ENCODE measurements around the gene RRP36. TPM values are rescaled to one million over a fixed set of nuclear protein-coding genes. Genes with fewer than 3 reads are reported as not detected.
A peak's percentile ranks its signal among the peaks of the same experiment; 100 is the strongest.

RRP36 gene
- total and polyA plus RNA-seq, 4 experiments from 2014 or later, result 56.5 to 77.0 (median 62.1) TPM

- H3K4me3 ChIP-seq (ENCODE audit: low read length in 2 of 2), result peak overlapping the region in 1 of 2 donors; percentile 28
- Mint-ChIP-seq H3K27me3 (no peaks in the 10 kb centered on the region), H3K4me3 (peak overlapping the region; percentile 88 to 98 (median 90)), H3K27ac (peak overlapping the region; percentile 29 to 88 (median 81)), H3K36me3 (peaks cover 32 to 44% of the 10 kb centered on the region in 2 donors), H3K9me3 (peaks cover 0 to 1% (median 0%) of the 10 kb centered on the region in 8 donors), H3K4me1 (peaks cover 17 to 65% (median 36%) of the 10 kb centered on the region in 4 donors)
- peak overlapping the region; percentile 68 for H3K27ac ChIP-seq (ENCODE audit: low read depth, low read length)
- no peaks in the 10 kb centered on the region for H3K9me3 ChIP-seq (ENCODE audit: control insufficient read depth in 1 of 2, low read length in 2 of 2)
- ChIA-PET POLR2A (ENCODE audit: partially characterized antibody) (interaction anchor here (0.7 to 4.6 kb wide), 11 partner anchors 9 to 142 kb away, joined by 3 to 40 read pairs (median 6); partner anchors contain the start of genes CNPY3, CUL7, KLC4 and MRPL2), CTCF (ENCODE audit: partially characterized antibody) (interaction anchor here (0.6 to 1.4 kb wide), 4 partner anchors 17 to 123 kb away, joined by 3 to 6 read pairs (median 3); partner anchors contain the start of gene CUL7)
- peaks cover 27% of the 10 kb centered on the region for H3K36me3 ChIP-seq (ENCODE audit: insufficient read depth, low read length)
- DNase-seq, result no peak
- intact Hi-C loops (cut with micrococcal nuclease), result loop anchor here (1.0 kb wide), 2 partner anchors 8 to 38 kb away; partner anchors contain the start of genes KLC4, MEA1 and MRPL2
- no peaks in the 10 kb centered on the region for H3K27me3 ChIP-seq (ENCODE audit: insufficient read depth, low read length)
- H3K4me1 ChIP-seq (ENCODE audit: insufficient read depth, low read length), result peaks cover 48% of the 10 kb centered on the region
Measured at GRCh38 chr6:43020847-43021246, 576 bp upstream of the RRP36 start.

DNA sequence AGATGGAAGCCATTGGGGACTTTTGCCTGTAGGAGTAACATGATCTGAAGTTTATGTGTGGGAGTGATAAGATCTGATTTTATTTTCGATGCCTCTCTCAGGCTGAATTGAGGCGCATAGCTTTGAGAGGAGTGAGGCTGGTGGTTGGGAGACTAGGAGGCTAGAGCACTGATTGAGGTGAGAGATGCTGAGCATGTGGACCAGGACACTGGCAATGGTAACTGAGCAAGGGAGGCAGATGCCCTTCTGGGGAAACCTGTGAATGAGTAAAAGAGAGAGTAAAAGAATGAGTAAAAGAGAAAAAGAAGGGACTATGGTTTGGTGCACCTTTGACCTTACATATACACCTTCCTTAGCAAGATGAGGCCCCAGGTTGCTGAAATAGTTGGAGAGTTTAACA lies 3.0 kb downstream of the RRP36 start:
- H3K9me3 ChIP-seq (ENCODE audit: control insufficient read depth in 1 of 2, low read length in 2 of 2), result no peaks in the 10 kb centered on the region
- peaks cover 51% of the 10 kb centered on the region for H3K36me3 ChIP-seq (ENCODE audit: insufficient read depth, low read length)
- no peak overlapping the region for H3K27ac ChIP-seq (ENCODE audit: low read depth, low read length)
- peaks cover 30 to 46% of the 10 kb centered on the region in 2 donors for H3K36me3 Mint-ChIP-seq
- POLR2A ChIA-PET (ENCODE audit: partially characterized antibody), result interaction anchor here (1.0 to 4.6 kb wide), 4 partner anchors 11 to 95 kb away, joined by 5 to 40 read pairs (median 20); partner anchors contain the start of genes CNPY3, CUL7, KLHDC3 and MEA1
- no peaks in the 10 kb centered on the region for H3K27me3 Mint-ChIP-seq
- peak overlapping the region in 6 of 7 donors; percentile 1 to 90 (median 76) for H3K27ac Mint-ChIP-seq
- peaks cover 0 to 1% (median 0%) of the 10 kb centered on the region in 8 donors for H3K9me3 Mint-ChIP-seq
- H3K4me3 ChIP-seq (ENCODE audit: low read length in 2 of 2), result no peak overlapping the region
- intact Hi-C loops (cut with micrococcal nuclease), result no loop called here
- H3K27me3 ChIP-seq (ENCODE audit: insufficient read depth, low read length), result no peaks in the 10 kb centered on the region
- H3K4me1 ChIP-seq (ENCODE audit: insufficient read depth, low read length), result peaks cover 29% of the 10 kb centered on the region
- peaks cover 9 to 33% (median 21%) of the 10 kb centered on the region in 4 donors for H3K4me1 Mint-ChIP-seq
- peak overlapping the region in 3 of 8 donors; percentile 8 to 48 (median 9) for H3K4me3 Mint-ChIP-seq
- CTCF ChIA-PET (ENCODE audit: partially characterized antibody), result interaction anchor here (0.8 to 1.0 kb wide), 2 partner anchors 10 kb away, joined by 3 read pairs; partner anchors contain the start of genes KLHDC3 and MEA1
- no peak for DNase-seq

DNA sequence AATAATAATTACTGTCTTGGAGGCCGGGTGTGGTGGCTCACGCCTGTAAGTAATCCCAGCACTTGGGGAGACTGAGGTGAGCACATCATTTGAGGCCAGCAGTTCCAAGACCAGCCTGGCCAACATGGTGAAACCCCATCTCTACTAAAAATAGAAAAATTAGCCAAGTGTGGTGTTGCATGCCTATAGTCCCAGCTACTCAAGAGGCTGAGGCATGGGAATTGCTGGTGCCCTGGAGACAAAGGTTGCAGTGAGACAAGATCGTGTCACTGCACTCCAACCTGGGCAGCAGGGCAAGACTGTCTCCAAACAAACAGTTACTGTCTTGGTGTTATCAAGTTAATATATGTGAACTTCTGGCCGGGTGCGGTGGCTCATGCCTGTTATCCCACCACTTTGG lies 4.9 kb downstream of the RRP36 start:
- intact Hi-C loops (cut with micrococcal nuclease), result no loop called here
- H3K4me1 ChIP-seq (ENCODE audit: insufficient read depth, low read length), result peaks cover 21% of the 10 kb centered on the region
- no peak for DNase-seq
- H3K4me1 Mint-ChIP-seq, result peaks cover 5 to 22% (median 17%) of the 10 kb centered on the region in 4 donors
- no peaks in the 10 kb centered on the region for H3K9me3 ChIP-seq (ENCODE audit: control insufficient read depth in 1 of 2, low read length in 2 of 2)
- H3K27ac ChIP-seq (ENCODE audit: low read depth, low read length), result no peak overlapping the region
- ChIA-PET POLR2A (ENCODE audit: partially characterized antibody) (no interaction called here), CTCF (ENCODE audit: partially characterized antibody) (no interaction called here)
- H3K4me3 Mint-ChIP-seq, result no peak overlapping the region
- peaks cover 36 to 47% of the 10 kb centered on the region in 2 donors for H3K36me3 Mint-ChIP-seq
- no peak overlapping the region for H3K4me3 ChIP-seq (ENCODE audit: low read length in 2 of 2)
- H3K27me3 Mint-ChIP-seq, result no peaks in the 10 kb centered on the region
- H3K9me3 Mint-ChIP-seq, result peaks cover 0 to 1% (median 0%) of the 10 kb centered on the region in 8 donors
- no peaks in the 10 kb centered on the region for H3K27me3 ChIP-seq (ENCODE audit: insufficient read depth, low read length)
- H3K36me3 ChIP-seq (ENCODE audit: insufficient read depth, low read length), result peaks cover 57% of the 10 kb centered on the region
- H3K27ac Mint-ChIP-seq, result peak overlapping the region in 1 of 7 donors; percentile 41

GRCh38 chr6:43029120-43029519 lies 7.7 kb downstream of the RRP36 start:
- Histone ChIP-seq H3K27ac (ENCODE audit: low read depth, low read length) (no peak overlapping the region), H3K9me3 (ENCODE audit: control insufficient read depth in 1 of 2, low read length in 2 of 2) (no peaks in the 10 kb centered on the region), H3K4me3 (ENCODE audit: low read length in 2 of 2) (no peak overlapping the region), H3K36me3 (ENCODE audit: insufficient read depth, low read length) (peaks cover 67% of the 10 kb centered on the region), H3K27me3 (ENCODE audit: insufficient read depth, low read length) (no peaks in the 10 kb centered on the region), H3K4me1 (ENCODE audit: insufficient read depth, low read length) (peaks cover 5% of the 10 kb centered on the region)
- ChIA-PET POLR2A (ENCODE audit: partially characterized antibody) (interaction anchor here (0.9 kb wide), 1 partner anchor 15 kb away, joined by 3 read pairs; the partner anchor contains the start of genes KLHDC3 and MEA1), CTCF (ENCODE audit: partially characterized antibody) (interaction anchor here (0.6 to 1.4 kb wide), 2 partner anchors 25 to 111 kb away, joined by 3 to 4 read pairs; partner anchors contain the start of gene CUL7)
- H3K27me3 Mint-ChIP-seq, result no peaks in the 10 kb centered on the region
- peaks cover 4 to 13% (median 10%) of the 10 kb centered on the region in 4 donors for H3K4me1 Mint-ChIP-seq
- H3K4me3 Mint-ChIP-seq, result no peak overlapping the region
- intact Hi-C loops (cut with micrococcal nuclease), result no loop called here
- H3K36me3 Mint-ChIP-seq, result peaks cover 39 to 59% of the 10 kb centered on the region in 2 donors
- H3K27ac Mint-ChIP-seq, result peak overlapping the region in 1 of 7 donors; percentile 12
- no peak for DNase-seq
- peaks cover 0 to 2% (median 0%) of the 10 kb centered on the region in 8 donors for H3K9me3 Mint-ChIP-seq

DNA sequence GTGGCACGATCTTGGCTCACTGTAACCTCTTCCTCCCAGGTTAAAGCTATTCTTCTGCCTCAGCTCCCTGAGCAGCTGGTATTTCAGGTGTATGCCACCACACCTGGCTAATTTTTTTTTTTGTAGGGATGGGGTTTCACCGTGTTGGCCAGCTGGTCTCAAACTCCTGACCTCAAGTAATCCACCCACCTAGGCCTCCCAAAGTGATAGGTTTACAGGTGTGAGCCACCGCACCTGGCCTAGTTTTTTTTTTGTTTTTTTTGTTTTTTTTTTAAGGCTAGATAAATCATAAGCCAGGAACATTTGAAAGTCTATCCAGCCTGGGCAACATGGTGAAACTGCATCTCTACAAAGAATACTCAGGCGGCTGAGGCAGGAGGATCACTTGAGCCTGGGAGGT lies 10.9 kb downstream of the RRP36 start:
- peaks cover 0 to 6% (median 2%) of the 10 kb centered on the region in 4 donors for H3K4me1 Mint-ChIP-seq
- Histone ChIP-seq H3K4me1 (ENCODE audit: insufficient read depth, low read length) (no peaks in the 10 kb centered on the region), H3K9me3 (ENCODE audit: control insufficient read depth in 1 of 2, low read length in 2 of 2) (no peaks in the 10 kb centered on the region), H3K4me3 (ENCODE audit: low read length in 2 of 2) (no peak overlapping the region), H3K27me3 (ENCODE audit: insufficient read depth, low read length) (no peaks in the 10 kb centered on the region), H3K36me3 (ENCODE audit: insufficient read depth, low read length) (peaks cover 53% of the 10 kb centered on the region), H3K27ac (ENCODE audit: low read depth, low read length) (no peak overlapping the region)
- intact Hi-C loops (cut with micrococcal nuclease), result no loop called here
- H3K27me3 Mint-ChIP-seq, result no peaks in the 10 kb centered on the region
- DNase-seq, result no peak
- H3K9me3 Mint-ChIP-seq, result peaks cover 0 to 2% (median 0%) of the 10 kb centered on the region in 8 donors
- ChIA-PET POLR2A (ENCODE audit: partially characterized antibody) (interaction anchor here (0.7 to 1.1 kb wide), 2 partner anchors 14 to 90 kb away, joined by 3 to 4 read pairs; no protein-coding TSS in a partner anchor), CTCF (ENCODE audit: partially characterized antibody) (no interaction called here)
- peak overlapping the region in 1 of 7 donors; percentile 56 for H3K27ac Mint-ChIP-seq
- H3K4me3 Mint-ChIP-seq, result no peak overlapping the region
- H3K36me3 Mint-ChIP-seq, result peaks cover 19 to 55% of the 10 kb centered on the region in 2 donors

DNA sequence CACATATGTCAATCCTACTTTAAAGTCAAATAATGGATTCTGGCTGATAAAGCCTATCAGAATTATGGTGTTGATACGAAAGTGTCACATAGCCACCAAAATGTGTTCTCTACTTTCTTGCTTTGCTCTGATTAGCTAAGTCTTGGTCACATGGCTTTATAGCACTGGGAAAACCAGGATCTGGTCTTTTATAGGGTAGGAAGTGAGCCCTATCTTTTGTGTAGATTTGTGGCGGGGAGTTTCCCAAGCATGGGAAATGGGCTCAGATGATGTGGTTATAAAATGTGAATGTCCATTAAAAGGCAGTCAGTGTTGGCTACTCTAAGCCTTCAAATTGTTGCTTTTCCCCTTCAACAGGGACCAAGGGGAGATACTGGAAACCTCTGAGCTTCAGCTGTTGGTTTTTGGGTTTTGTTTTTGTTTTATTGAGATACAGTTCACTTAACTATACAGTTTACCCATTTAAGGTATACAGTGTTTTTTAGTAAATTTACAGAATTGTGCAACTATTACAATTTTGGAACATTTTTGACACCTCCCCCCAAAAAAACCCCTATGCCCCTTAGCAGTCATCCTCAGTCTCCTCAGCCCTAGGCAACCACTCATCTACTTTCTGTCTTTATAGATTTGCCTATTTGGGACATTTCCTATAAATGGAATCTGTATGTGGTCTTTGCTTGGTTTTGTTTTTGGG lies 12.2 kb downstream of the RRP36 start:
- DNase-seq, result no peak
- Histone ChIP-seq H3K9me3 (ENCODE audit: control insufficient read depth in 1 of 2, low read length in 2 of 2) (no peaks in the 10 kb centered on the region), H3K27ac (ENCODE audit: low read depth, low read length) (no peak overlapping the region), H3K36me3 (ENCODE audit: insufficient read depth, low read length) (peaks cover 51% of the 10 kb centered on the region), H3K4me1 (ENCODE audit: insufficient read depth, low read length) (no peaks in the 10 kb centered on the region), H3K4me3 (ENCODE audit: low read length in 2 of 2) (no peak overlapping the region), H3K27me3 (ENCODE audit: insufficient read depth, low read length) (no peaks in the 10 kb centered on the region)
- POLR2A ChIA-PET (ENCODE audit: partially characterized antibody), result interaction anchor here (0.7 to 1.4 kb wide), 3 partner anchors 23 to 104 kb away, joined by 3 to 4 read pairs (median 3); partner anchors contain the start of gene CNPY3
- peak overlapping the region in 4 of 7 donors; percentile 13 to 74 (median 23) for H3K27ac Mint-ChIP-seq
- peaks cover 23 to 60% of the 10 kb centered on the region in 2 donors for H3K36me3 Mint-ChIP-seq
- CTCF ChIA-PET (ENCODE audit: partially characterized antibody), result no interaction called here
- H3K27me3 Mint-ChIP-seq, result no peaks in the 10 kb centered on the region
- no peak overlapping the region for H3K4me3 Mint-ChIP-seq
- peaks cover 0 to 2% (median 0%) of the 10 kb centered on the region in 8 donors for H3K9me3 Mint-ChIP-seq
- intact Hi-C loops (cut with micrococcal nuclease), result no loop called here
- H3K4me1 Mint-ChIP-seq, result peaks cover 0 to 6% (median under 1%) of the 10 kb centered on the region in 4 donors

DNA sequence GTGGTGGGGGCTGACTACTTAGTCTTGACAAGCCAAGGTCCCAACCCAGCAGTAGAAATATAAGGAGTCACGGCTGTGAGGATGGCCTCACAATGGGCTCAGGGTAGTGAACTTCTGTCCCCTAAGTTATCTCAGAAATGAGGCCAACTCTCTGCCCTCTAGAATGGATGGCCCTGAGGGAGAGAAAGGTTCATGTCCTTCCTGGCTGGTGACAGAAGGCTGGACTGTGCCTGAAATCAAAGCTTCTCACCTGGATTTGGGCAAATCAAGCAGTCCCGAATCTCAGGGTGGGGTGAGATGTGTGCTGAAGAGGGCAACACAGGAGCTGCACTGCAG lies 12.7 kb downstream of the RRP36 start:
- ChIA-PET CTCF (ENCODE audit: partially characterized antibody) (no interaction called here), POLR2A (ENCODE audit: partially characterized antibody) (interaction anchor here (1.4 to 2.0 kb wide), 2 partner anchors 24 to 25 kb away, joined by 3 to 5 read pairs; partner anchors contain the start of genes KLC4 and MRPL2)
- Histone ChIP-seq H3K4me1 (ENCODE audit: insufficient read depth, low read length) (no peaks in the 10 kb centered on the region), H3K27ac (ENCODE audit: low read depth, low read length) (no peak overlapping the region), H3K27me3 (ENCODE audit: insufficient read depth, low read length) (no peaks in the 10 kb centered on the region), H3K36me3 (ENCODE audit: insufficient read depth, low read length) (peaks cover 47% of the 10 kb centered on the region), H3K9me3 (ENCODE audit: control insufficient read depth in 1 of 2, low read length in 2 of 2) (no peaks in the 10 kb centered on the region), H3K4me3 (ENCODE audit: low read length in 2 of 2) (no peak overlapping the region)
- Mint-ChIP-seq H3K27ac (peak overlapping the region in 1 of 7 donors; percentile 22), H3K27me3 (no peaks in the 10 kb centered on the region), H3K4me1 (peaks cover 0 to 6% (median under 1%) of the 10 kb centered on the region in 4 donors), H3K36me3 (peaks cover 28 to 60% of the 10 kb centered on the region in 2 donors), H3K4me3 (no peak overlapping the region), H3K9me3 (peaks cover 0 to 2% (median 0%) of the 10 kb centered on the region in 8 donors)
- intact Hi-C loops (cut with micrococcal nuclease), result no loop called here
- DNase-seq, result no peak
